ENCODE measurements around the gene ATP2B2. TPM values are rescaled to one million over a fixed set of nuclear protein-coding genes. Genes with fewer than 3 reads are reported as not detected.

The ATP2B2 gene
- polyA plus RNA-seq, 1 experiment: not detected

DNA sequence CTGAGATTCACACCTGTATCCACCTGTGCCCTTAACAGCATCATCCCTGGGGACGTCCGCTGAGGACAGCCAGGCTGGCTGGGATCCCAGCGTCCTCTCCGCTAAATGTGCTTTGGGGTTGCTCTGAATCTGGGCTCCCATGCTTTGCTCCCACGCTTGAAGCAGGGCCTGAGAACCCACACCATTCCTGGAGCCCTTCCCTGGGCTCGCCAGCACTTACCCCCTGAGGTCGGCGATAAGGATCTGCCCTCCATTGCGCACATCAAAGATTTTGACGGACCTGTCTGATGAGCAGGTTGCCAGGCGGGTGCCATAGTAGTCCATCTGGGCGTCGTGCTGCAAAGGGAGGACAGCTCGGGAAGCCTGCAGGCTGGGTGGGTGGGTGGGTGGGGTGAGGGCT lies 190.3 kb downstream of the ATP2B2 start:
- H3K27me3 ChIP-seq (ENCODE audit: control insufficient read depth, insufficient read depth, low read length): no peaks in the 10 kb centered on the region
- DNase-seq (ENCODE audit: low read depth): no peak
- H3K36me3 ChIP-seq (ENCODE audit: control insufficient read depth, insufficient read depth, low read length): peaks cover 41% of the 10 kb centered on the region
- POLR2A ChIA-PET: no interaction called here
- CTCF ChIA-PET: no interaction called here
- TF ChIP-seq, protein P1, sequence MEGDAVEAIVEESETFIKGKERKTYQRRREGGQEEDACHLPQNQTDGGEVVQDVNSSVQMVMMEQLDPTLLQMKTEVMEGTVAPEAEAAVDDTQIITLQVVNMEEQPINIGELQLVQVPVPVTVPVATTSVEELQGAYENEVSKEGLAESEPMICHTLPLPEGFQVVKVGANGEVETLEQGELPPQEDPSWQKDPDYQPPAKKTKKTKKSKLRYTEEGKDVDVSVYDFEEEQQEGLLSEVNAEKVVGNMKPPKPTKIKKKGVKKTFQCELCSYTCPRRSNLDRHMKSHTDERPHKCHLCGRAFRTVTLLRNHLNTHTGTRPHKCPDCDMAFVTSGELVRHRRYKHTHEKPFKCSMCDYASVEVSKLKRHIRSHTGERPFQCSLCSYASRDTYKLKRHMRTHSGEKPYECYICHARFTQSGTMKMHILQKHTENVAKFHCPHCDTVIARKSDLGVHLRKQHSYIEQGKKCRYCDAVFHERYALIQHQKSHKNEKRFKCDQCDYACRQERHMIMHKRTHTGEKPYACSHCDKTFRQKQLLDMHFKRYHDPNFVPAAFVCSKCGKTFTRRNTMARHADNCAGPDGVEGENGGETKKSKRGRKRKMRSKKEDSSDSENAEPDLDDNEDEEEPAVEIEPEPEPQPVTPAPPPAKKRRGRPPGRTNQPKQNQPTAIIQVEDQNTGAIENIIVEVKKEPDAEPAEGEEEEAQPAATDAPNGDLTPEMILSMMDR (IDR thresholded peaks at IDR 0.05; ENCODE audit: insufficient read depth, low read depth, low read length): no peak
- H3K4me3 ChIP-seq (ENCODE audit: low read depth, low read length): no peak overlapping the region

DNA sequence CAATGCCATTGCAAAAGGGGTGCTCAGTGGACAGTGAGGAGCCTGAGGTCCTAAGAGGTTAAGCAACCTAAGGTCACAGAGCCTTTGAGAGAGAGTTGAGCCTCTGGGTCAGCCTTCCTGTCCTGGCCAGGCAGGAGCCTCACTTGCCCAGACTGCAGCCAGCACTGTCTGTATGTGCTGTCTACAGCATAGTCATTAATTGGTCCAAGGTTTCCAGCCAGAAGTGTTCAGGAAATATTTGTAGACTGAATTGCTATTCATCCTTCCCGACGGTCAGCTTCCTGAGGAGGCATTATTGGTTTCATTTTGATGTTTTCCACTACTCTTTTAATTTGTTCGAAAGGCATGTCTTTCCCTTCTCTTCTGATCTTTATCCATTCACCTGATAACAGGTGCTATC lies 192.5 kb downstream of the ATP2B2 start:
- H3K36me3 ChIP-seq (ENCODE audit: control insufficient read depth, insufficient read depth, low read length): peaks cover 40% of the 10 kb centered on the region
- H3K4me3 ChIP-seq (ENCODE audit: low read depth, low read length): no peak overlapping the region
- POLR2A ChIA-PET: no interaction called here
- DNase-seq (ENCODE audit: low read depth): no peak
- no peaks in the 10 kb centered on the region for H3K27me3 ChIP-seq (ENCODE audit: control insufficient read depth, insufficient read depth, low read length)
- TF ChIP-seq, protein P1 (IDR thresholded peaks at IDR 0.05; ENCODE audit: insufficient read depth, low read depth, low read length): no peak
- CTCF ChIA-PET: interaction anchor here (1.3 kb wide), 1 partner anchor 8 kb away, joined by 4 read pairs; the partner anchor contains the start of gene SEC13

DNA sequence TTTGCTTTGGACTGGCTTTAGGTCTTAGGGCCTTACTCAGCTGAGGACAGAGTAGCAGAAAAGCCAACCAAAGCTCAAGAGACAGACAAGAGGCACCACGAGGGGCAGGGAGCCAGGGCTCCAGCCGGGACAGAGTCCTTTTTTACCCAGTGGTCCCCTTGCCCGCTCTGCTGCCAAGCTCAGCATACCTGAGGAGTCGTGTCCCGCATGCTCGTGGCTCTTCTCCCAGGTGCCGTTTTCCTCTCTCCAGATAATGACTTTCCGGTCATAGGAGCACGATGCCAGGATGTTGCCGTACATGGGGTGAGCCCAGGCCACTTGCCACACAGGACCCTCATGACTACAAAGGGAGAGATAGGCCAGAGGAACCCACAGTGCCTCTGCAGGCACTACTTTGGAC lies 193.0 kb downstream of the ATP2B2 start:
- CTCF ChIA-PET: interaction anchor here (1.3 kb wide), 1 partner anchor 8 kb away, joined by 4 read pairs; the partner anchor contains the start of gene SEC13
- no peak for DNase-seq (ENCODE audit: low read depth)

DNA sequence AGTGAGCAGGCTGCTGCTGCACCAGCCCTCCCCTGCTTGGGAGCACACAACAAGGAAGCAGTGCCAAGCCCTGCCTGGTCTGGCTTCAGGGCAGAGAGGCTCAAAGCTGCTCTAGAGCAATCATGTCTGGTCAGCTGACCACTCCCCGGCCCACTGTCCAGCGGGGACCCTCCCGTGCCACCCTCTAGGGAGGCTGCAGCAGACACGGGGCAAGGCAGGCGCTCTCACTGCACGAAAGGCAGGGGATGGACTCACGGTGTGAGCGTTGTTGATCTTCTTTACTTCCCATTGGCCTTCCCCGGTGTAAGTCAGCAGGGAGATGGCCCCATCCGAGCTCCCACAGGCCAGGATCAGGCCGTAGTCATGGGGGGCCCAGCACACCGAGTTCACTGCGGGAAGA lies 193.7 kb downstream of the ATP2B2 start:
- TF ChIP-seq, protein P1 (IDR thresholded peaks at IDR 0.05; ENCODE audit: insufficient read depth, low read depth, low read length): no peak
- POLR2A ChIA-PET: no interaction called here

More for the DNA sequence above, 193.0 kb downstream of the ATP2B2 start:
- POLR2A ChIA-PET: no interaction called here
- Histone ChIP-seq H3K4me3 (ENCODE audit: low read depth, low read length) (no peak overlapping the region), H3K36me3 (ENCODE audit: control insufficient read depth, insufficient read depth, low read length) (peaks cover 39% of the 10 kb centered on the region), H3K27me3 (ENCODE audit: control insufficient read depth, insufficient read depth, low read length) (no peaks in the 10 kb centered on the region)
- TF ChIP-seq, protein P1 (IDR thresholded peaks at IDR 0.05; ENCODE audit: insufficient read depth, low read depth, low read length): no peak

DNA sequence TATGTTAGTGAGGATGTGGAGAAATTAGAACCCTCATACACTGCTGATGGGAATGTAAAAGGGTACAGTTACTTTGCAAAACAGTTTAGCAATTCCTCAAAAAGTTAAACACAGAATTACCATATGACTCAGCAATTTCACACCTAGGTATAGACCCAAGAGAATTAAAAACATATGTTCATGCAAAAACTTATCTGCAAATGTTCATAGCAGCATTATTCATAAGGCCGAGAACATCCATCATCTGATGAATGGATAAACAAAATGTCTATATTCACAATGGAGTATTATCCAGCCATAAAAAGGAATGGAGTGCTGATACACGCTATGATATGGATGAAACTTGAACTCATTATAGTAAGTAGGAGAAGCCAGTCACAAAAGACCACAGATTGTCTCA lies 194.8 kb downstream of the ATP2B2 start:
- H3K36me3 ChIP-seq (ENCODE audit: control insufficient read depth, insufficient read depth, low read length): peaks cover 32% of the 10 kb centered on the region
- no peaks in the 10 kb centered on the region for H3K27me3 ChIP-seq (ENCODE audit: control insufficient read depth, insufficient read depth, low read length)
- DNase-seq (ENCODE audit: low read depth): no peak
- POLR2A ChIA-PET: no interaction called here
- TF ChIP-seq, protein P1 (IDR thresholded peaks at IDR 0.05; ENCODE audit: insufficient read depth, low read depth, low read length): no peak
- no peak overlapping the region for H3K4me3 ChIP-seq (ENCODE audit: low read depth, low read length)
- CTCF ChIA-PET: no interaction called here

More for the DNA sequence above, 193.7 kb downstream of the ATP2B2 start:
- no peak for DNase-seq (ENCODE audit: low read depth)
- Histone ChIP-seq H3K36me3 (ENCODE audit: control insufficient read depth, insufficient read depth, low read length) (peaks cover 37% of the 10 kb centered on the region), H3K27me3 (ENCODE audit: control insufficient read depth, insufficient read depth, low read length) (no peaks in the 10 kb centered on the region), H3K4me3 (ENCODE audit: low read depth, low read length) (no peak overlapping the region)
- CTCF ChIA-PET: interaction anchor here (1.3 kb wide), 1 partner anchor 9 kb away, joined by 4 read pairs; the partner anchor contains the start of gene SEC13

Data from BJ (cell line).